Measurements from ENCODE around the gene RUFY3. TPM values are rescaled to one million over a fixed set of nuclear protein-coding genes. Genes with fewer than 3 reads are reported as not detected.

RUFY3 gene
- total and polyA plus RNA-seq, 2 of the 13 experiments (the other 11 are each of a cell fraction or from before 2014, with no cell fraction given): 17.9 to 25.3 TPM

DNA sequence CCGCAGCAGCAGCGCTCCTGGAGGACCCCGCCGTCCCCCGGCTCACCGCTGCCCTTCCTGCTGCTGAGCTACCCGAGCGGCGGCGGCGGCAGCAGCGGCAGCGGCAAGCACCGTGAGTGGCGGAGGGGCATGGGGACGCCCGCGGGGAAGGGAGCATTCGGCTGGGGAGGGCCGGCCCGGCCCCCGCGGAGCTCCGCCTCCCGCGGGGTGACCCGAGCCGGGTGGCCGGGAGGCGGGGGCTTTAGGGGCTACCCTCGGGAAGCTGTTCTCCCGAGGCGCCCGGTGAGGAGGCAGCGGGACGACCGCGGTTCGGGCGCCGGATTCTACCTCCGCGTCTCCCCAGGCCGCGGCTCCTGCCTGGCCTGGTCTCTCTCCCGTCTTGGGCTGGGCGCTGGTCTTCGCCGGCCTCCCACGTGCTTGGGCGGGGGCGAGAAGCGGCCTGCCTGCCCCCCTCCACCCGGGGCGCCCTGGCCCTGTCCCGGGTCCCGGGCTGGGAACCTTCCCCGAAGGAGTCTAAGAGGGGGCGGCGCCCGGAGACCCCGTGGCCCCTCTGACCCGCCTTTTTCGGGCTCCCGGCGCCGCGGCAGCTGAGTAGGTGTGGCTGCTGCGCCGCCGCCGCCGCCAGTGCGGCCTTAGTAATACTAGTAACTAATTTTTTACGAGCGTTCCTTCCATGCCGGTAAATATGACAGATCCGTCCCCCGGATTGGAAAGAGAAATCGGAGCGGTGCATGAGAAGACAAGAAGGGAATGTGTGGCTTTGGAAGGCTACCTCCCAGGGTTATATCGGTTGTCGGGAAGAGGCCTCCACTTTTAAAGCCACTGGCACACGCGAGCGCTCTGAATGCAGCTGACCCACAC lies 16.4 kb upstream of the RUFY3 start (continued):
- TF ChIP-seq ERF (CRISPR knock-in tag; IDR thresholded peaks at IDR 0.05) (peak; percentile 55; the same call in 1 of the 2 replicates), ZNF253 (CRISPR knock-in tag; IDR thresholded peaks at IDR 0.05; ENCODE audit: borderline replicate concordance) (no peak), ZNF557 (CRISPR knock-in tag; IDR thresholded peaks at IDR 0.05) (no peak), DR1 (CRISPR knock-in tag; IDR thresholded peaks at IDR 0.05) (0 out of 2 replicates have a peak, but pooled peaks have one; percentile 33), FUBP1 (CRISPR knock-in tag; IDR thresholded peaks at IDR 0.05; ENCODE audit: borderline replicate concordance) (no peak), TP53 (CRISPR knock-in tag; conservative IDR thresholded peaks at IDR 0.05) (no peak), ETV6 (CRISPR knock-in tag; conservative IDR thresholded peaks at IDR 0.05) (no peak), ARID2 (CRISPR knock-in tag; IDR thresholded peaks at IDR 0.05; ENCODE audit: borderline replicate concordance) (0 out of 2 replicates have a peak, but pooled peaks have one; percentile 22), ZNF841 (CRISPR knock-in tag; IDR thresholded peaks at IDR 0.05; ENCODE audit: borderline replicate concordance) (no peak), ZBTB49 (CRISPR knock-in tag; IDR thresholded peaks at IDR 0.05; ENCODE audit: borderline replicate concordance) (no peak), HOXA3 (CRISPR knock-in tag; IDR thresholded peaks at IDR 0.05) (no peak), PHF5A (CRISPR knock-in tag; IDR thresholded peaks at IDR 0.05; ENCODE audit: low read depth, unreplicated experiment) (no peak), ZNF24 (IDR thresholded peaks at IDR 0.05) (no peak), SOX5 (CRISPR knock-in tag; IDR thresholded peaks at IDR 0.05; ENCODE audit: borderline replicate concordance) (no peak), ZNF891 (CRISPR knock-in tag; IDR thresholded peaks at IDR 0.05) (peak; percentile 50; the same call in 1 of the 2 replicates), PHF21A (CRISPR knock-in tag; IDR thresholded peaks at IDR 0.05) (peak; percentile 44; the same call in 1 of the 2 replicates), REL (CRISPR knock-in tag; conservative IDR thresholded peaks at IDR 0.05) (no peak), THAP11 (CRISPR knock-in tag; IDR thresholded peaks at IDR 0.05) (0 out of 2 replicates have a peak, but pooled peaks have one; percentile 34), ZNF660 (CRISPR knock-in tag; IDR thresholded peaks at IDR 0.05; ENCODE audit: borderline replicate concordance, low read depth) (no peak), ZNF276 (CRISPR knock-in tag; IDR thresholded peaks at IDR 0.05; ENCODE audit: low read depth) (no peak)
- TF ChIP-seq, protein P1, sequence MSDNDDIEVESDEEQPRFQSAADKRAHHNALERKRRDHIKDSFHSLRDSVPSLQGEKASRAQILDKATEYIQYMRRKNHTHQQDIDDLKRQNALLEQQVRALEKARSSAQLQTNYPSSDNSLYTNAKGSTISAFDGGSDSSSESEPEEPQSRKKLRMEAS (IDR thresholded peaks at IDR 0.05): peak; percentile 94
- TF ChIP-seq, protein P2, sequence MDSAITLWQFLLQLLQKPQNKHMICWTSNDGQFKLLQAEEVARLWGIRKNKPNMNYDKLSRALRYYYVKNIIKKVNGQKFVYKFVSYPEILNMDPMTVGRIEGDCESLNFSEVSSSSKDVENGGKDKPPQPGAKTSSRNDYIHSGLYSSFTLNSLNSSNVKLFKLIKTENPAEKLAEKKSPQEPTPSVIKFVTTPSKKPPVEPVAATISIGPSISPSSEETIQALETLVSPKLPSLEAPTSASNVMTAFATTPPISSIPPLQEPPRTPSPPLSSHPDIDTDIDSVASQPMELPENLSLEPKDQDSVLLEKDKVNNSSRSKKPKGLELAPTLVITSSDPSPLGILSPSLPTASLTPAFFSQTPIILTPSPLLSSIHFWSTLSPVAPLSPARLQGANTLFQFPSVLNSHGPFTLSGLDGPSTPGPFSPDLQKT (CRISPR knock-in tag; IDR thresholded peaks at IDR 0.05; ENCODE audit: borderline replicate concordance): no peak
